Right renal pelvis (tissue), 4 donors: Measurements from ENCODE around the gene TSPAN13. TPM values are rescaled to one million over a fixed set of nuclear protein-coding genes. Genes with fewer than 3 reads are reported as not detected.

Experiments used
- DNase-seq, 4 donors: peaks; one replicate each; pipeline ENCODE4 v3.0.0-alpha.2; 2013; ENCODE audit warnings: low read depth in 4 of 4, low spot score in 3 of 4, missing footprints in 1 of 4
- polyA plus RNA-seq, 4 donors: library from polyadenylated mRNA; unstranded; fragments of 120-200 nt; gene quantifications; one replicate each; pipeline ENCODE4 v1.2.1, GENCODE V29; 2013; ENCODE audit not compliant: insufficient read length in 4 of 4

Gene TSPAN13
- 10 to 100 TPM; 28.3 to 35.3 (median 33.6) TPM for polyA plus RNA-seq

DNA sequence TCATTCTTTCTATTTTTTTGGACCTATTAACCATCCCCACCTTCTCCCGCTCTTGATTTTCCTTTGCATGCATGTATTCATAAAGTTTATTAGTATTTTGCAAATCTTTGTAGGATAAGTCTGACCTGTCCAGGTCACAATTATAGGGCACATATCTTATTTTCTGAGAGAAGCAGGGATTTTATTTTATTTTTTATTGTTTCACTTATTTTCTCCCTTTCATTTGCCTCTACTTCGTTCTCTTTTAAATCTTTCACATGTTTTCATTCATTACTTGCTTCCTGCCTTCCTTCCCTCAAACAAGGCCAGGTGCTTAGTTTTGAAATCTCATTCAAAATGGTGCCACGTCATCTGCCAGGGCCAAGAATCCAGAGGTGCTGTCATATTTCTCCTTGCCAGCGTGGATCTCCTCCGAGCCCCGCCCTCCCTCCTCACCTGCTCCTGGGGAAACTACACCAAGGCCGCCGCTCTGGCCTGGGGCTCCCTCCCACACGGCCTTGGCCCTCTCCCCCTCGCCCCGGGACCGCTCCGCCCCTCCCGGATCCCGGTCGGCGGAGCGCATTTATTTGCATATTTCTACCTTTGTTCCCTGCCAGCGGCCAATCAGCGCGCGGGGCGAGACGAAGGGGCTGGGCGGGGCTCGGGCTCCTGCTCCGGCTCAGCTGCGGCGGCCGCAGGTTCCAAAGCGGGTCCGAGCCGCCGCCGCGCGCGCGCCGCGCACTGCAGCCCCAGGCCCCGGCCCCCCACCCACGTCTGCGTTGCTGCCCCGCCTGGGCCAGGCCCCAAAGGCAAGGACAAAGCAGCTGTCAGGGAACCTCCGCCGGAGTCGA is at the start of gene TSPAN13:
Gene TSPAN13 (plus strand): TSS at position 654 of the 830 bp plus-strand sequence. CDS start 213 bp downstream, outside the sequence.
- DNase-seq = peak; percentile 59 to 69 (median 66)

DNA sequence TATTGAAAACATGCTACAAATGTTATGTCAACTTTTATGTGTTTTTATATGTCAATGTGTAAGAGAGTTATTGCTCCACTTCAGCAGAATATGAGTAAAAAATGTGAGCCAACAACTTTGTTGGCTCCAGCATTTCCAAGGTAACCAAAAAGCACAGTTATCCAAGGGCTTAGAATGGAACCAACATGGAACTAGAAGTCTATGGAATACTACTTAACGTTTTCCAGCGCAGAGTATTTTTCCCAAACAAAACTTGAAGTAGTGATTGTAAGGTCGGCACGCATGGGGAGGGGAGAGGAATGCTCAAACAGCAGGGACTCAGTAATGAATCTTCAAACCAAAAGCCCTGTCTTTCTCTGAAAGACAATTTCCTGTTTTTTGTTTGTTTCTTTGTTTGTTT is 45.0 kb upstream of the TSPAN13 start:
- no peak for DNase-seq

DNA sequence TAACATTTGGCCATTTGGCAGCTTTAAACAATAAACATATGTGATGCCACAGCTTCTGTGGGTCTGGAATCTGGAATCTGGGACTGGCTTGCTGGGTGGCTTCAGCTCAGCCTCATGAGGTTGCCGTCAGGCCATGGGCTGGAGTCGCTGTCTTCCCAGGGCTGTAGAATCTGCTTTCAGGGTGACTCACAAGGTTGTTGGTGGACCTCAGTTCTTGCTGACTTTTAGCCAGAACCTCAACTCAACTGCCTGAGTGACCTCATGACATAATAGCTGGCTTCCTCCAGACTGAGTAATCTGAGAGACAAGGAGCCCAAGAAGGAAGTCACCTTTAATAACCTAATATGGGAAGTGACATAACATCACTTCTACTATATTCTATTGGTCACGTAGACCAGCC is 44.6 kb upstream of the TSPAN13 start:
- DNase-seq = no peak

DNA sequence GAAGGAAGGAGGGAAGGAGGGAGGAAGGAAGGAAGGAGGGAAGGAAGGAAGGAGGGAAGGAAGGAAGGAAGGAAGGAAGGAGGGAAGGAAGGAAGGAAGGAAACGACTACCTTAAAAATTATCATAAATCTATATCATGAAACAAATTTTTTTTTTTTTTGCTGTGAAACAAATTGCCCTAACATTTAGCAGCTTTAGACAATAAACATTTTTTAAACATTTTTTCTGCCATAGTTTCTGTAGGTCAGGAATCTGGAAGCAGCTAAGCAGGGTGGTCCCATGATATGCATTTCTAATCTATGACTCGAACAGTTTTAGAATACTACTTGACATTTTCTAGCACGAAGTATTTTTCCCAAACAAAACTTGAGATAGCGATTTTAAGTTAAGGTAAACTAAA is 42.9 kb upstream of the TSPAN13 start:
- no peak for DNase-seq

DNA sequence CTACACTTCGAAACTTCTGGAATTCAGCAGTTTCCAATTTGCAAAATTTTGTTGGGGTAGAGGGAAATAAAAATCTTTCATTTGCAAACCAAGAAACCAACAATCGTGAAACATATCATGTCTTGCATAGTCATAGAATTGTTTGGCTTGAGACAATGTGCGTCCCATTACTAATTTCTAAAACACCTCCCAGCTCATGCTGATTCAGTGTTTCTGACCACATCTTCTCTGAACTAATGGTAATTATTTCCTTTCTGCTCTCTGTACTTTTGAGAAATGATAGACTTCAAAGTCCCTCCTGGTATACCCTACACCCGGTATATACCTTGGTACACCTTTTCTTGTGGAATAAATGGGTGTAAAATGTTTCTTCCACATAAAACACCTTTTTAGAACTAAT is 41.8 kb upstream of the TSPAN13 start:
- no peak for DNase-seq

DNA sequence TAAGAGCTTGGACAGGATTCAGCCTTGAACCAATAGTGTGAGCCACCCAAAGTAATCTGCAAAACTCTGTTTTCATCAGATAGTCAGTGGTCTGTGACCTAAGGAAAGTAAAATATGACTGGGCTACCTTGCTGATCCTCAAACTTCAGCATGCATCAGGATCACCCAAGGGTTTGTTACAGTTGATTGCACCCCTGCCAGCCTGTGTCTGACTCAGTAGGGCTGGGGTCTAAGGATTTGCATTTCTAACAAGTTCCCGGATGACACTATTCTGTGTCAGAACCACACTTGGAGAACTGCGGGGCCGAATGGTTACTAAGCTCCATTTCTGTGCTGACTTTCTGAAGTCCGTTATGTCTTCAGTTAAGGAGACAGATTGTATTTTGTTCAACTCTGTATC is 40.6 kb upstream of the TSPAN13 start:
- no peak for DNase-seq

DNA sequence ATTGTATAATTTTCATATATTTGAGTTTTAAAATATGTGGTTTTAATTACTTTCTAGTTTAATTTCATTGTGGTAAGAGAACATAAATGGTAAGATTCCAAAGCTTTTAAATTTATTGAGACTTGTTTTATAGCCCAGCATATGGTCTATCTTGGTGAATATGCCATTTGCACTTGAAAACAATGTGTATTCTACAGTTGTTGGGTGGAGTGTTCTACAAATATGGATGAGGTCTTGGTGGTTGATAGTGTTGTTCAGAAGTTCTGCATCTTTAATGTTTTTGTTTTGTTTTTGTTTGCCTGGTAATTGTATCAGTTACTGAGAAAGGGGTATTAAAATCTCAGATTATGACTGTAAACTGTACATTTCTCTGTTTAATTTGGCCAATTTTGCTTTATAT is 37.6 kb upstream of the TSPAN13 start:
- no peak for DNase-seq

DNA sequence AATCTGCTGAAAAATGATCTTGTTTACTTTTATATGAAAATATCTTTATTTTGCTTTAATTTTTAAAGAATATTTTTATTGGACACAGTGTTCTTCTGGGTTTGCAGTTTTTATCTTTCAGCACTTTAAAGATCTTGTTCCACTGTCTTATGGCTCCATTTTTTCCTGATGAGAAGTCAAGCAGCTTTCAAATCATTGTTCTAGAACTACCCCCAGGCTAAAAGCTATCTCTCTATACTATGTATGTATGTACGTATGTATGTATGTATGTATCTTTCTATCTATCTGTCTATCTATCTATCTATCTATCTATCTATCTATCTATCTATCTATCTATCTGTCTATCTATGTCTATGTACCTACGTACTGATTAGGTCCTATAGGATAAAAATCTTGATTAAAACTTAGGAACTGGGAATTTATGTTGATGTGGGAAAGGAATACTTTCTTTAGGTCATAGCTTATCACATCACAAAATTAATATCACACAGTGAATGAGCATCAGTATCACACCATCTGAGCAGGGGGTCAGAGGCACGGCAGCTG is 35.4 kb upstream of the TSPAN13 start:
- DNase-seq = no peak

DNA sequence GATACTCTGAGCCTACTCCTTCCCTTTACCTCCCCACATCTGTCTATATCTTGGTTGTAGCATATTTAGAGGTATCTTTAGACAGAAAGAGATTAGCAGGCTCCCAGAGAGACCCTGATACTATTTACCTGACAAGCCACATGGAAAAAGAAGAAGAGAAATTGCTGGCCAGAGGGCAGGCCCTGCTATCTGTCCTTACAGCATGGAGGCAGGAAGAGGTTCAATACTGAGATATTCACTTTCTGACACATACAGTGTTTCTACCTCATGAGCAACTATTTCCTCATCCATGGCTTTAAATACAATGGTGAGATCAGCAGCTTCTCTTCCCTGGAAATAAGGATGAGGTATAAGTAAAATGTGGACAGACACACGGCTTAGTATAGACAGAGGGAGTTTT is 33.9 kb upstream of the TSPAN13 start:
- DNase-seq = no peak

DNA sequence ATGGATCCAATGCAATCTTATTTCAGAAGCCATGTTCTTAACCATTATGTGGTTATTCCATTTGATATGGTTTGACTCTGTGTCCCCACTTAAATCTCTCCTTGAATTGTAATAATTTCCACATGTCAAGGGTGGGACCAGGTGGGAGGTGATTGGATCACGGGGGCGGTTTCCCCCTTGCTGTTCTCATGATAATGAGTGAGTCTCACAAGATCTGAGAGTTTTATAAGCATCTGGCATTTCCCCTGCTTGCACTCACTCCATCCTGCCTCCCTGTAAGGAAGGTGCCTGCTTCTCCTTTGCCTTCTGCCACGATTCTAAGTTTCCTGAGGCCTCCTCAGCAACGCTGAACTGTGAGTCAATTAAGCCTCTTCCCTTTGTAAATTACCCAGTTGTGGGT is 32.0 kb upstream of the TSPAN13 start:
- no peak for DNase-seq

DNA sequence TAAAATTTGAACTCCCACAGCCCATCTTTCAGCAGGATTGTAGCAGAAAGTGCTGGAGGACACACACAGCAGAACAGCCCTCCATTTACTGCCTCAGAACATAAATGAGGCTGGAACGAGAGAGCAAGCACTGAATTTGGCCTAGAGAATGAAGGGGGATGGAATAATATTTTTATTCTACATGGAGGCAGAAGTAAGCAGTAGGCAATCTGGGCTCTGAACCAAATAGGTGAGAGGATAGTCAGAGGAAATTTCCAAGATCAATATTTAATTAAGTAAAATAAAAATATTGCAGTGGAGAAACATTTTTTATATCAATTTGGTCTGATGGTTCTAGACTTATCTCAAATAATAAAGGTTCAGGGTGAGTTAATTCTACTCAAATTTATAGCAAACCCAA is 29.2 kb upstream of the TSPAN13 start:
- no peak for DNase-seq

DNA sequence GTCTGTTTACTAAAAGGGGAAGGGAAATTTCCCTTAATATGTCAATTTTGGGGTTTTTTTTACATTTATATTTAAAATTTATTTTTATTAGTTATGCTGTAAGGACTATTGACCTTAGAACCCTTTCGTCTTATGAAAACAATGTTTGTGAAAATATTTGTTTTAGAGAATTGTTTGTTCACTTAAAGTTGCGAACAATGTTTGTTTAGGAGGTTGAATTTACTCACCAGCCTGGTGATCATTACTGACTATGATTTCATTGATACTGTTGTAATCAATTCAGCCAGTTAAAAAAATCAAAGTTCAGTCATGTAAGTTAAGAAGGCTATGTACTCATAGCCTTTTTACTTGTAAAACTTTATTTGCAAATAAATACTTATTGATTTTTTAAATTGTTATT is 27.4 kb upstream of the TSPAN13 start:
- DNase-seq = no peak

DNA sequence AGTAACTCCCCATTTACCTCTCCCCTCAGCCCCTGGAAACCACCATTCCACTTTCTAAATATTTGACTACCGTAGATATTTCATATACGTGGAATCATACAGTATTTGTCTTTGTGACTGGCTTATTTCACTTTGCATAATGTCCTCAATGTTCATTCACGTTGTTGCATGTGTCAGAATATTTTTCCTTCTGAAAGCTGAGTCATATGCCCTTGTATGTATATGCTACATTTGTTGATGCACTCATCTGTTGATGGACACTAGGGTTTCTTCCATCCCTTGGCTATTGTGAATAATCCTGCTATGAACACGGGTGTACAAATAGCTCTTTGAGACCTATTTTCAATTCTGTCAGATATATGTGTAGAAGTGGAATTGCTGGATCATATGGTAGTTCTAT is 25.8 kb upstream of the TSPAN13 start:
- no peak for DNase-seq

DNA sequence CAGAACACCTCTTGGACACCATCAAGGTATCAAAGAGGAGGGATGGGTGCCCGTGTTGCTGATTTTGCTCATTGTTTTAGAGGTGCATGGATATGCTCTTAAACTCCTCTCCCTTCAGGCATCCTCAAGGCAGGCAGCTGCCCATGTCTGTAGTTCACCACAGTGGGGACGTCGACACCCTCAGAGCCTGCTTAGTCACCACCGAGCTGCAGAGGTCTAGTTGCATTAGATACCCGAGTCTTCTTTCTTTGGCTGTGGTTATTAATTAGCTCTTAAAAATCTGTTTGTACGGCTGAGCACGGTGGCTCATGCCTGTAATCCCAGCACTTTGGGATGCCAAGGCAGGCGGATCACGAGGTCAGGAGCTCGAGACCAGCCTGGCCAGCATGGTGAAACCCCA is 24.7 kb upstream of the TSPAN13 start:
- DNase-seq = no peak

DNA sequence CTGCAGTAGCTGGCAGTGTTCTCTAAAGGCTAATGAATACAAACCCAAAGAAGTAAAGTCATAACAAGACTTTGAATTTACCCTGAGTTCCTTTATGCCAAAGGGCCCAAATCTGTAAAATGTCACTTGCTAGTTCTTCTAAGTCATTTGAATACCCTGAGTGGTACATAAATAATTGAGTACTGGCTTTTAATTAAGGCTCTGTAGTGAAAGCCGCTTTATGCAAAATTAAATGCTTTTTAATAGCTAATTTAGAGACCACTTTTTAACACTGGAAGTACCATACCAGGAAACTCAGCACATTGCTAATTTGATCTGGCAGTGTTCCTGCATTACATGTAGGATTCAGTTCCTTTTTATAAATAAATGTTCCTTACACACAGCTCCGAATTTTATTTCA is 24.0 kb upstream of the TSPAN13 start:
- no peak for DNase-seq

DNA sequence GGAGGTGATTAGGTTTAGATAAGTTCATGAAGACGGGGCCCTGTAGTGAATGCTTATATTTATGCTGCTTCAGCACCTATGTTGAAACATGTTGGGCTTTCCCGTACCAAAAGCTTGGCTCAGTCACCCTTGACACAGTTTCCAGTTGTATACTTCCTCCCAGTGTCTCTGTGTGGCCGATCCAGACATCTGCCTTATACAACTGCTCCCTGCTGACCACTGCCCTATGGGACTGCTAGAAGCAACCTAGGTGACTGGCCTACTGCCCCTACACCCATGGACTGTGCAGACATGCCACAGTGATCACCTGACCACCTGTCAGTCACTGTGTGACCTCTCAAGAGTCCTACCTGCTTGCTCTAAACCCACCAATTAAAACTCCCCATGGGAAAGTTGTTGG is 22.6 kb upstream of the TSPAN13 start:
- DNase-seq = no peak

DNA sequence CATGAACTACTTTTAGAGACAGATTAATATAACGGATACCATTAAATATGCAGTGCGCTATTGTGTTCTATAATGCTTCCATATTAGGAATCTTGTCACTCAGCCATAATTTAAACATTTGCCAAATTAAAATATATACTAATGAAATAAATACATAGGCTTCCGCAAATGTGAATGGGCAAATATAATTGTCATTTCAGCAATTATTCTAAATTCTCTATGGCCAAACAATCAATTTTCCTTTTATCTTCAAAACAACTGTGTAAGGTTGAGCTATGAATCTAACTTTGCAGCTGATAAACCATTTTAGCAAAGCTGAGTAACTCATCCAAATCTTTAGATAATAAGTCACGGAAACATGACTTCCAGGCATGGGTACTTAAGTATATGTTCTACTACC is 20.7 kb upstream of the TSPAN13 start:
- DNase-seq = no peak

DNA sequence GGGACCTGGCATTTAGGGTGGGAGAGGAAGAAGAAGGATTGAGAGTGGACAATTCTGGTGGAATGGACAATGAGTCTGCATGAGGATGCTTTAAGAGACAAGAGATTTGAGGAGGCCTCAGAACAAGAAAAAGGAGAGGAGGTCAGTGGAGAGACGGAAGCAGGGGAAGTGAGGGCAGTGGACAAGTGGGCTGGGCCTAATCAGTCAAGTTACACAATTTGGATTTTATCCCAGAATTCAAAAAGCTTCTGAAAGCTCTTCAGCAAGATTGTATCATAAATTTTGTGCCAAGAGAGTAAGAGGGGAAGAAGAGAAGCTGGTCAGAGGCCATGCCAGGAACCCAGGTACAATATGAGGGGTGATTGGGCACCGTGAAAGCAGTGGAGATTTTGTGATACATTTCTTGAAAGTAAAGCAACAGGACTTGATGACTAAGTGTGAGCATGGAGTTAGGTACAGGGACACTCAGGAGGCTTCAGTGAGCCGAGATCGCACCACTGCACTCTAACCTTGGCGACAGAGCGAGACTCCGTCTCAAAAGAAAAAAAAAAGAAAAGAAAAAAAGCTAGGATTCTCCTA is 19.3 kb upstream of the TSPAN13 start:
- DNase-seq = no peak

DNA sequence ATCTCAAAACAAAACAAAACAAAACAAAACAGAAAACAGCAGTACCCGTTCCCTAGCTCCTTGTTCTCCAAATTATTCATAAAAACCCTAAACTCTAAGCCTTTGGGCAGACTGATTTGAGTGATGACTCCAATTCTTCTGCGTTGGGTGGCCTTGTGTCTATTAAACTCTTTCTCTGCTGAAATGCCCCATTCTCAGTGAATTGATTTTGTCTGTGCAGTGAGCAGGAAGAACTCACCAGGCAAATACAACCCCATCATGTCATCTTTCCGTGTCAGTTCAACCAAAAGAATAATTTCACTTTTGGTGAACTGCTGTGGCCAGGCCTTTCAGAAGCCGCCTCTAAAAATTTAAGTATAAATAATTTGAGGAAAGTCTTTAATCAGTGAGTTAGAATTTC is 18.5 kb upstream of the TSPAN13 start:
- DNase-seq = no peak

DNA sequence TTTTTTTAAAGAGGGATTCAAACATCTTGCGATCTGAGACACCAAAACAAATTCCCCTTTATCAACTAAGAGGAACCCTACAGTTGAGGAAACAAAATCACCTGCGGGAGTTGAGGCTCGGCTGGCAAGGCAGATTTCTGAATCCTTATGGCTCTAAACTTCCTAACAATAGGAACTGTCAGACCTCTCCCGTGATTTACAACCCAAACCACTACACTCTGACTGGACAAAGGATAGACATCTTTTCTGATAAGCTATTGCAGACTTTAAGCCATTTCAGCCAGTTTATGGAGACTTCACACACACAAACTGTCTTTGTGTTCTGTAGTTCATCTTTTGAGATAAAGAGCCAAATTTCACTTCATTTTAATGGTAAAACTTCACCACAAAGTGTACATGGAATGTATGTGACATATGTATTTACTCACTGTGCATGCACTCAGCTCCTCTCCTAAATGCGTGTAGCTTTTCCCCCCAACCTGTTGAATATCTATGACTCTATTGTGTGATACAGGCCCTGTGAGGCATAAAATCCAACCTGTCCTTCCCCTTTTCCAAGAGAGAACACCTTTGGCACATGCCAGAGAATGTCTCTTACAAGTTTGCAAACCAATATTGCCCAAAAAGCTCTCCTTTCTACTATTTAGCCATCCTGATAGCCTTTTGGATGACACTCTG is 15.4 kb upstream of the TSPAN13 start:
- no peak for DNase-seq

DNA sequence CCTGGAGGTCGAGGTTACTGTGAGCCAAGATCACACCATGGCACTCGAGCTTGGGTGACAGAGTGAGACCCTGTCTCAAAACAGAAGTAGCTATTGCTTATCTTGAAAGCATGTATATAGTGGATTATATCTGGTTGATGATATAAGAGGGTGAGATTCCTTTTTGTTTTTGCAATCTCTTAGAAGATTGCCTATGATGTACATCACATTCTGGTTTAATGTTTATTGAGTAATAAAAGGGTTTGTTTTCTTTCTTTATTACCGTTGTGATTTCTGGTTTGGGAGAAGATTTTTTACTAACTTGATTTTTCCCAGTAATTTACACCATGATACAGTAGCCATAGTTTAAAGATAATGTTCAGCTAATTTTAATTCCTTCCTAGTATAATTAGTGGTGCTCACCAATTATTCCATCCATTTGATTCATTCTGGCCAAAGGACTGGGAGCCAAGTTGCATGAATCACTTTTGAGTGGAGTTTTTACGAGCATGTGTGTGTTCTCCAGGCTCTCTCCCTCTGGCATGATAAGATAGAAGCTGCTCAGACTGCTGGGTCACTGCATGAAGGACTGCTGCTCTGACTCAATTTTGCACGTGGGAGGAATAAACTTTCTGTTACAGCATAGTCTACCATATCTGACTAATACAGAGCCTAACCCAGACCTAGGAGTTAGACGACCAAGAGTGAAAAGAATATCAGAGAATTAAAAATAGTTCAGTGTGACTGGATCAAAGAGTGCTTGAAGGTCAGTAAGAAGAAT is 13.5 kb upstream of the TSPAN13 start:
- peak in 1 of 4 donors; percentile 26 for DNase-seq
